CD4-positive, alpha-beta T cell (primary cell): Measurements from ENCODE around the gene SLC38A5. TPM values are rescaled to one million over a fixed set of nuclear protein-coding genes. Genes with fewer than 3 reads are reported as not detected.
A peak's percentile ranks its signal among the peaks of the same experiment; 100 is the strongest.

ENCODE experiments used
- ATAC-seq: fragments of 200-7000 bp; cut with Tn5 transposase; one replicate; pipeline ENCODE4 v1.10.0; 2022; ENCODE audit warnings: mild to moderate bottlenecking; ENCODE audit not compliant: poor library complexity
- CTCF ChIA-PET: fragments of 350-600 bp; sonication (Branson Sonifier 250); formaldehyde crosslinking; loops from one replicate; lab custom pipeline; 2021; ENCODE audit warnings: antibody characterized with exemption, inconsistent platforms; lab: Charles Lee
- POLR2A ChIA-PET: fragments of 350-600 bp; sonication (Branson Sonifier 250); formaldehyde crosslinking; loops from one replicate; lab custom pipeline; 2021; ENCODE audit warnings: antibody characterized with exemption, inconsistent platforms; lab: Charles Lee
- DNase-seq, 14 experiments: peaks; one replicate each; pipeline ENCODE4 v3.0.0-alpha.2; 2013 to 2020; ENCODE audit warnings: mixed read lengths in 2 of 14
- H3K27ac ChIP-seq, 2 donors: one replicate each; pipeline versions ENCODE4 v1.5.1 to v1.7.0; 2013; ENCODE audit warnings: low read length in 2 of 2, low read depth in 1 of 2, mild to moderate bottlenecking in 1 of 2
- H3K27me3 ChIP-seq, 2 experiments: 1 replicate in 1 of 2; 2 replicates in 1 of 2; pipeline versions ENCODE4 v1.6.1 to v1.7.0; 2013; ENCODE audit warnings: low read length in 2 of 2, control low read depth in 1 of 2, mild to moderate bottlenecking in 1 of 2, moderate library complexity in 1 of 2; ENCODE audit not compliant: insufficient read depth in 2 of 2, control insufficient read depth in 1 of 2
- H3K36me3 ChIP-seq: one replicate; pipeline ENCODE4 v1.6.1; 2013; ENCODE audit warnings: low read length, control low read depth; ENCODE audit not compliant: insufficient read depth
- H3K4me1 ChIP-seq: one replicate; pipeline ENCODE4 v1.6.1; 2013; ENCODE audit warnings: low read length, control low read depth; ENCODE audit not compliant: insufficient read depth
- H3K4me3 ChIP-seq: one replicate; pipeline ENCODE4 v1.5.1; 2013; ENCODE audit warnings: mild to moderate bottlenecking, low read length, moderate library complexity
- H3K9me3 ChIP-seq, 2 experiments: 1 replicate in 1 of 2; 2 replicates in 1 of 2; pipeline versions ENCODE4 v1.6.1 to v1.7.0; 2013; ENCODE audit warnings: low read length in 2 of 2, mild to moderate bottlenecking in 2 of 2, control low read depth in 1 of 2, moderate library complexity in 1 of 2; ENCODE audit not compliant: control insufficient read depth in 1 of 2, insufficient read depth in 1 of 2
- H3K27ac Mint-ChIP-seq: one replicate; pipeline ENCODE4 v1.8.0; 2020; ENCODE audit warnings: mixed read lengths
- H3K27me3 Mint-ChIP-seq: one replicate; pipeline ENCODE4 v1.8.0; 2021; ENCODE audit warnings: mixed read lengths
- H3K36me3 Mint-ChIP-seq: one replicate; pipeline ENCODE4 v1.8.0; 2021; ENCODE audit warnings: low read depth, mixed read lengths
- H3K4me1 Mint-ChIP-seq: one replicate; pipeline ENCODE4 v1.8.0; 2021; ENCODE audit warnings: low read depth, mixed read lengths
- H3K4me3 Mint-ChIP-seq: one replicate; pipeline ENCODE4 v1.8.0; 2020; ENCODE audit warnings: mild to moderate bottlenecking, mixed read lengths
- H3K9me3 Mint-ChIP-seq: one replicate; pipeline ENCODE4 v1.8.0; 2020; ENCODE audit warnings: mixed read lengths
- CTCF ChIP-seq: fragments of 200-600 bp; IDR thresholded peaks from one replicate; pipeline ENCODE4 v1.8.0; 2022; ENCODE audit warnings: antibody characterized with exemption, mild to moderate bottlenecking
- intact Hi-C, 2 experiments: fragments of 100-400 bp; cut with DNase I in 1 of 2; cut with micrococcal nuclease in 1 of 2; formaldehyde crosslinking; loops; one replicate each; pipeline versions ENCODE4 v1.15.1 to v1.9.0; 2023 to 2025; cut with DNase I, micrococcal nuclease
- total RNA-seq, 174 experiments: library from RNA in 2 of 174; stranded (reverse) in 2 of 174; gene quantifications; one replicate each; pipeline ENCODE4 v1.2.3 and lab custom pipeline; 2021 to 2026

SLC38A5 gene
- total RNA-seq, 2 experiments from 2014 or later = 7.0 to 8.3 TPM

DNA sequence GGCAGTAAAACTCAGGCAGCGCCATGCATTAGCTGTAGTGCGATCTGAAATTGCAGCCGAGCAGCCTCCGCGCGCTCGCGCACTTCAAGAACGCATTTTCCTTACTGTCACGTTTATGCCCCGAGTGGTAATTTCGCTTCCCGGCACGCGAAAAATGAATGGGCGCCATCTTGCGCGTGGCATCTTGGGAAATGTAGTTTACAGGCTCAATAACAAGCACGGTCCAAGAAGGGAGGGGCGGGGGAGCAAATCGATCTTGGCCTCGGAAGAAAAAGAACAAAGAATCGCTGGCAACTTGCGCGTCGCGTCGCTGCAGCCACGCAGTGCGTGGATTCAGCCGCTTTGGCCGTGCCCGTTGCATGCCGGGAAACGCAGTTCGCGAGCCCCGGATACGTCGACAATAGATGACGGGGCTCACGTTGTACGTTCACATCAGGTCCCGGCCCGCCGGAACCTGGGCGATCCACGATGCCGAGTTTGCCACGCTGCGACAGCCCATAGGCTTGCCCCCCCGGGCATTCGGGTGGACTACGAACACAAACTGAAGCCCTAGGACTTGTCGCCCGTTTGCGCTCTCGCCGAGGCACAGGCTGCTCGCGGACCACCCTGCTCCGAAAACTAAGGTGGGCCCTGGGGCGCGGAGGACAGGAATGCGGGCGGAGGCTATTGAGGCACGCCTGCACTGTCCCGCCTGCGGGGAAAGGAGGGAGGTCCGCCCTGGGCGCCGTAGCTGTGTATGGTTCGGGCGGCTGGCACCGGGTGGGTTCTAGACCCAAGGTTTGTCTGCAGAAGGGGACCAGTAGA is 5.9 kb upstream of the SLC38A5 start, which contains the start of gene FTSJ1:
Gene FTSJ1, plus strand, starts transcription at position 426 of the 804 bp plus-strand sequence. CDS start 1,849 bp downstream, outside the sequence.
- peak within 1 kb of the TSS; percentile 74 for H3K27ac Mint-ChIP-seq
- H3K27me3 Mint-ChIP-seq = no peaks in the 10 kb centered on the region
- Histone ChIP-seq H3K9me3 (no peaks in the 10 kb centered on the region), H3K4me3 (peak within 1 kb of the TSS; percentile 92), H3K4me1 (peaks cover 22% of the 10 kb centered on the region), H3K27ac (peak within 1 kb of the TSS; percentile 73 to 79), H3K27me3 (no peaks in the 10 kb centered on the region), H3K36me3 (peaks cover 19% of the 10 kb centered on the region)
- ChIA-PET POLR2A (interaction anchor here (0.7 to 3.0 kb wide), 5 partner anchors 32 to 326 kb away, joined by 3 to 13 read pairs (median 3); partner anchors contain the start of genes HDAC6, RBM3 and TBC1D25), CTCF (no interaction called here)
- H3K9me3 Mint-ChIP-seq = no peaks in the 10 kb centered on the region
- H3K4me1 Mint-ChIP-seq = peaks cover 27% of the 10 kb centered on the region
- H3K4me3 Mint-ChIP-seq = peak within 1 kb of the TSS; percentile 90
- H3K36me3 Mint-ChIP-seq = peaks cover 30% of the 10 kb centered on the region
- intact Hi-C loops = loop anchor here (2.0 to 10.0 kb wide), 6 partner anchors 33 to 821 kb away; partner anchors contain the start of genes EBP (in 2 of the 2), TBC1D25 (in 2 of the 2), ELK1 (in 1 of the 2) and PORCN (in 1 of the 2)
- TF ChIP-seq CTCF = no peak
- DNase-seq = peak; percentile 77 to 97 (median 84)
- ATAC-seq = peak; percentile 90

GRCh38 chrX:48475296-48475695 is 5.2 kb upstream of the SLC38A5 start:
- Histone ChIP-seq H3K27me3 (no peaks in the 10 kb centered on the region), H3K27ac (peak overlapping the region in 1 of 2 donors; percentile 73), H3K4me1 (peaks cover 22% of the 10 kb centered on the region), H3K9me3 (no peaks in the 10 kb centered on the region), H3K4me3 (peak overlapping the region; percentile 92), H3K36me3 (peaks cover 15% of the 10 kb centered on the region)
- no peak for DNase-seq
- Mint-ChIP-seq H3K27ac (peak overlapping the region; percentile 74), H3K4me3 (peak overlapping the region; percentile 90), H3K4me1 (peaks cover 27% of the 10 kb centered on the region), H3K36me3 (peaks cover 23% of the 10 kb centered on the region), H3K27me3 (no peaks in the 10 kb centered on the region), H3K9me3 (no peaks in the 10 kb centered on the region)
- ATAC-seq = no peak
- CTCF ChIA-PET = interaction anchor here (1.0 kb wide), 1 partner anchor 64 kb away, joined by 3 read pairs; the partner anchor contains the start of gene TBC1D25
- intact Hi-C loops = loop anchor here (5.0 to 10.0 kb wide), 5 partner anchors 47 to 820 kb away; partner anchors contain the start of genes EBP (in 2 of the 2), TBC1D25 (in 2 of the 2), ELK1 (in 1 of the 2) and RBM3 (in 1 of the 2)
- no peak for TF ChIP-seq CTCF
- POLR2A ChIA-PET = interaction anchor here (0.9 to 3.0 kb wide), 2 partner anchors 64 to 99 kb away, joined by 4 to 13 read pairs; partner anchors contain the start of genes RBM3 and TBC1D25

- POLR2A ChIA-PET = interaction anchor here (1.7 to 3.0 kb wide), 2 partner anchors 65 to 100 kb away, joined by 6 to 13 read pairs; partner anchors contain the start of genes RBM3 and TBC1D25
- Mint-ChIP-seq H3K36me3 (peaks cover 19% of the 10 kb centered on the region), H3K9me3 (no peaks in the 10 kb centered on the region), H3K27me3 (no peaks in the 10 kb centered on the region), H3K27ac (no peak overlapping the region), H3K4me1 (peaks cover 30% of the 10 kb centered on the region), H3K4me3 (no peak overlapping the region)
- no peak overlapping the region for H3K27ac ChIP-seq
- H3K36me3 ChIP-seq = peaks cover 12% of the 10 kb centered on the region
- H3K4me1 ChIP-seq = peaks cover 27% of the 10 kb centered on the region
- CTCF ChIA-PET = interaction anchor here (1.0 kb wide), 1 partner anchor 65 kb away, joined by 3 read pairs; the partner anchor contains the start of gene TBC1D25
- intact Hi-C loops = loop anchor here in 1 of 2 experiments (10.0 kb wide), 2 partner anchors 100 to 820 kb away; partner anchors contain the start of genes ELK1, RBM3 and UXT
- DNase-seq (no peak), ATAC-seq (no peak)
- no peaks in the 10 kb centered on the region for H3K9me3 ChIP-seq
- no peaks in the 10 kb centered on the region for H3K27me3 ChIP-seq
- H3K4me3 ChIP-seq = no peak overlapping the region
- TF ChIP-seq CTCF = no peak
These were observed 4.5 kb upstream of the SLC38A5 start for GRCh38 chrX:48474581-48474980.
